Stimulated activated CD8-positive, alpha-beta memory T cell treated with anti-CD3 and anti-CD28 coated beads, Interleukin-4, amount 100 ng/mL, for 24 hours (primary cell): Measurements from ENCODE around the gene GTF2H4.
"Not testable (repeated sequence)": the region's sequence is repeated elsewhere in the genome, so short reads cannot be mapped to it uniquely, and the experiment has no call there.

Experiments
- DNase-seq: peaks from one replicate; pipeline ENCODE4 v3.0.0-alpha.2; 2020; ENCODE audit warnings: low read depth

The GTF2H4 gene

GRCh38 chr6:30907758-30908591 is at the start of gene GTF2H4:
Gene GTF2H4 (plus strand): TSS chr6:30908207.
- peak; percentile 93 for DNase-seq

- DNase-seq, result not testable (repeated sequence)
Measured at GRCh38 chr6:30859726-30860125, 48.3 kb upstream of the GTF2H4 start.

- DNase-seq, result no peak
Measured at GRCh38 chr6:30861257-30862048, 46.6 kb upstream of the GTF2H4 start.

- DNase-seq, result no peak
Measured at GRCh38 chr6:30862156-30862875, 45.7 kb upstream of the GTF2H4 start.

- DNase-seq, result no peak
Measured at GRCh38 chr6:30864325-30864724, 43.7 kb upstream of the GTF2H4 start.

GRCh38 chr6:30869241-30869749 is 38.7 kb upstream of the GTF2H4 start:
- not testable (repeated sequence) for DNase-seq

GRCh38 chr6:30870546-30870945 is 37.5 kb upstream of the GTF2H4 start:
- DNase-seq, result no peak

GRCh38 chr6:30871592-30872183 is 36.3 kb upstream of the GTF2H4 start:
- no peak for DNase-seq

GRCh38 chr6:30873137-30873640 is 34.8 kb upstream of the GTF2H4 start:
- no peak for DNase-seq

- DNase-seq, result not testable (repeated sequence)
Measured at GRCh38 chr6:30873795-30874194, 34.2 kb upstream of the GTF2H4 start.

- DNase-seq, result no peak
Measured at GRCh38 chr6:30875244-30876038, 32.6 kb upstream of the GTF2H4 start.

- DNase-seq, result no peak
Measured at GRCh38 chr6:30876039-30876730, 31.8 kb upstream of the GTF2H4 start.

- peak; percentile 53 for DNase-seq
Measured at GRCh38 chr6:30877419-30878262, 30.4 kb upstream of the GTF2H4 start.

GRCh38 chr6:30879684-30880427 is 28.2 kb upstream of the GTF2H4 start:
- DNase-seq, result no peak

GRCh38 chr6:30880698-30881252 is 27.2 kb upstream of the GTF2H4 start:
- DNase-seq, result no peak

GRCh38 chr6:30881392-30882203 is 26.4 kb upstream of the GTF2H4 start:
- no peak for DNase-seq

GRCh38 chr6:30882204-30882758 is 25.7 kb upstream of the GTF2H4 start:
- DNase-seq, result no peak
